SK-N-SH (cell line): ENCODE data around the gene WDR77.

Experiments
- EP300 ChIP-seq, 2 experiments: IDR thresholded peaks; 2 replicates each; pipeline versions ENCODE4 v1.4.0 to v1.6.1; 2012; ENCODE audit warnings: borderline replicate concordance in 1 of 2, low read depth in 1 of 2, low read length in 1 of 2
- FOSL2 ChIP-seq: IDR thresholded peaks from 2 replicates; pipeline ENCODE4 v1.4.0; 2012; ENCODE audit warnings: low read depth, mild to moderate bottlenecking, moderate library complexity, borderline replicate concordance
- GATA2 ChIP-seq: sonication (generic); formaldehyde crosslinking; IDR thresholded peaks from 2 replicates; pipeline ENCODE4 v1.5.0; 2020; ENCODE audit warnings: mild to moderate bottlenecking, missing genetic modification reagents
- IRF3 ChIP-seq: fragments of 150-350 bp; IDR thresholded peaks from 2 replicates; pipeline ENCODE4 v1.6.1; 2016; ENCODE audit warnings: mild to moderate bottlenecking, low read depth, low read length
- MXI1 ChIP-seq: IDR thresholded peaks from 2 replicates; pipeline ENCODE4 v1.6.1; 2012; ENCODE audit warnings: mild to moderate bottlenecking, low read depth, low read length, improper control_type of control experiment
- RCOR1 ChIP-seq: fragments of 150-350 bp; IDR thresholded peaks from 2 replicates; pipeline ENCODE4 v1.6.1; 2017; ENCODE audit warnings: antibody characterized with exemption, low read length
- SIN3A ChIP-seq: IDR thresholded peaks from 2 replicates; pipeline ENCODE4 v1.6.1; 2012; ENCODE audit warnings: low read depth, mild to moderate bottlenecking, low read length, moderate library complexity, borderline replicate concordance
- TCF12 ChIP-seq: IDR thresholded peaks from 2 replicates; pipeline ENCODE4 v1.4.0; 2012
- TEAD4 ChIP-seq: IDR thresholded peaks from 2 replicates; pipeline ENCODE4 v1.4.0; 2012; ENCODE audit warnings: mild to moderate bottlenecking, borderline replicate concordance; ENCODE audit not compliant: insufficient read depth
- USF2 ChIP-seq: fragments of 150-350 bp; IDR thresholded peaks from 2 replicates; pipeline ENCODE4 v1.6.1; 2017; ENCODE audit warnings: antibody characterized with exemption, low read length, low read depth, borderline replicate concordance
- TF ChIP-seq, protein P1 (sequence below): IDR thresholded peaks from 2 replicates; pipeline ENCODE4 v1.4.0; 2012; ENCODE audit warnings: low read depth, borderline replicate concordance
- TF ChIP-seq, protein P2 (sequence below): fragments of 200-600 bp; sonication (generic); IDR thresholded peaks from 2 replicates; pipeline ENCODE4 v1.6.1; 2017; ENCODE audit warnings: antibody characterized with exemption, mild to moderate bottlenecking, moderate library complexity
- TF ChIP-seq, protein P3 (sequence below): IDR thresholded peaks from 2 replicates; pipeline ENCODE4 v1.4.0; 2012; ENCODE audit warnings: low read depth, borderline replicate concordance
- TF ChIP-seq, protein P4 (sequence below): IDR thresholded peaks from 2 replicates; pipeline ENCODE4 v1.6.1; 2012; ENCODE audit warnings: mild to moderate bottlenecking, low read depth, low read length, moderate library complexity

- TF ChIP-seq, protein P1, sequence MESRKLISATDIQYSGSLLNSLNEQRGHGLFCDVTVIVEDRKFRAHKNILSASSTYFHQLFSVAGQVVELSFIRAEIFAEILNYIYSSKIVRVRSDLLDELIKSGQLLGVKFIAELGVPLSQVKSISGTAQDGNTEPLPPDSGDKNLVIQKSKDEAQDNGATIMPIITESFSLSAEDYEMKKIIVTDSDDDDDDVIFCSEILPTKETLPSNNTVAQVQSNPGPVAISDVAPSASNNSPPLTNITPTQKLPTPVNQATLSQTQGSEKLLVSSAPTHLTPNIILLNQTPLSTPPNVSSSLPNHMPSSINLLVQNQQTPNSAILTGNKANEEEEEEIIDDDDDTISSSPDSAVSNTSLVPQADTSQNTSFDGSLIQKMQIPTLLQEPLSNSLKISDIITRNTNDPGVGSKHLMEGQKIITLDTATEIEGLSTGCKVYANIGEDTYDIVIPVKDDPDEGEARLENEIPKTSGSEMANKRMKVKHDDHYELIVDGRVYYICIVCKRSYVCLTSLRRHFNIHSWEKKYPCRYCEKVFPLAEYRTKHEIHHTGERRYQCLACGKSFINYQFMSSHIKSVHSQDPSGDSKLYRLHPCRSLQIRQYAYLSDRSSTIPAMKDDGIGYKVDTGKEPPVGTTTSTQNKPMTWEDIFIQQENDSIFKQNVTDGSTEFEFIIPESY: no peak
- TF ChIP-seq EP300 (IDR thresholded peaks at IDR 0.05; ENCODE audit: borderline replicate concordance in 1 of 2, low read depth in 1 of 2, low read length in 1 of 2) (no peak), SIN3A (no peak), USF2 (no peak), IRF3 (no peak), RCOR1 (no peak), TCF12 (no peak), GATA2 (CRISPR knock-in tag) (no peak), TEAD4 (no peak), MXI1 (no peak), FOSL2 (no peak)
- TF ChIP-seq, protein P2, sequence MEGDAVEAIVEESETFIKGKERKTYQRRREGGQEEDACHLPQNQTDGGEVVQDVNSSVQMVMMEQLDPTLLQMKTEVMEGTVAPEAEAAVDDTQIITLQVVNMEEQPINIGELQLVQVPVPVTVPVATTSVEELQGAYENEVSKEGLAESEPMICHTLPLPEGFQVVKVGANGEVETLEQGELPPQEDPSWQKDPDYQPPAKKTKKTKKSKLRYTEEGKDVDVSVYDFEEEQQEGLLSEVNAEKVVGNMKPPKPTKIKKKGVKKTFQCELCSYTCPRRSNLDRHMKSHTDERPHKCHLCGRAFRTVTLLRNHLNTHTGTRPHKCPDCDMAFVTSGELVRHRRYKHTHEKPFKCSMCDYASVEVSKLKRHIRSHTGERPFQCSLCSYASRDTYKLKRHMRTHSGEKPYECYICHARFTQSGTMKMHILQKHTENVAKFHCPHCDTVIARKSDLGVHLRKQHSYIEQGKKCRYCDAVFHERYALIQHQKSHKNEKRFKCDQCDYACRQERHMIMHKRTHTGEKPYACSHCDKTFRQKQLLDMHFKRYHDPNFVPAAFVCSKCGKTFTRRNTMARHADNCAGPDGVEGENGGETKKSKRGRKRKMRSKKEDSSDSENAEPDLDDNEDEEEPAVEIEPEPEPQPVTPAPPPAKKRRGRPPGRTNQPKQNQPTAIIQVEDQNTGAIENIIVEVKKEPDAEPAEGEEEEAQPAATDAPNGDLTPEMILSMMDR: no peak
- TF ChIP-seq, protein P3, sequence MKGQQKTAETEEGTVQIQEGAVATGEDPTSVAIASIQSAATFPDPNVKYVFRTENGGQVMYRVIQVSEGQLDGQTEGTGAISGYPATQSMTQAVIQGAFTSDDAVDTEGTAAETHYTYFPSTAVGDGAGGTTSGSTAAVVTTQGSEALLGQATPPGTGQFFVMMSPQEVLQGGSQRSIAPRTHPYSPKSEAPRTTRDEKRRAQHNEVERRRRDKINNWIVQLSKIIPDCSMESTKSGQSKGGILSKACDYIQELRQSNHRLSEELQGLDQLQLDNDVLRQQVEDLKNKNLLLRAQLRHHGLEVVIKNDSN: no peak
- TF ChIP-seq, protein P4, sequence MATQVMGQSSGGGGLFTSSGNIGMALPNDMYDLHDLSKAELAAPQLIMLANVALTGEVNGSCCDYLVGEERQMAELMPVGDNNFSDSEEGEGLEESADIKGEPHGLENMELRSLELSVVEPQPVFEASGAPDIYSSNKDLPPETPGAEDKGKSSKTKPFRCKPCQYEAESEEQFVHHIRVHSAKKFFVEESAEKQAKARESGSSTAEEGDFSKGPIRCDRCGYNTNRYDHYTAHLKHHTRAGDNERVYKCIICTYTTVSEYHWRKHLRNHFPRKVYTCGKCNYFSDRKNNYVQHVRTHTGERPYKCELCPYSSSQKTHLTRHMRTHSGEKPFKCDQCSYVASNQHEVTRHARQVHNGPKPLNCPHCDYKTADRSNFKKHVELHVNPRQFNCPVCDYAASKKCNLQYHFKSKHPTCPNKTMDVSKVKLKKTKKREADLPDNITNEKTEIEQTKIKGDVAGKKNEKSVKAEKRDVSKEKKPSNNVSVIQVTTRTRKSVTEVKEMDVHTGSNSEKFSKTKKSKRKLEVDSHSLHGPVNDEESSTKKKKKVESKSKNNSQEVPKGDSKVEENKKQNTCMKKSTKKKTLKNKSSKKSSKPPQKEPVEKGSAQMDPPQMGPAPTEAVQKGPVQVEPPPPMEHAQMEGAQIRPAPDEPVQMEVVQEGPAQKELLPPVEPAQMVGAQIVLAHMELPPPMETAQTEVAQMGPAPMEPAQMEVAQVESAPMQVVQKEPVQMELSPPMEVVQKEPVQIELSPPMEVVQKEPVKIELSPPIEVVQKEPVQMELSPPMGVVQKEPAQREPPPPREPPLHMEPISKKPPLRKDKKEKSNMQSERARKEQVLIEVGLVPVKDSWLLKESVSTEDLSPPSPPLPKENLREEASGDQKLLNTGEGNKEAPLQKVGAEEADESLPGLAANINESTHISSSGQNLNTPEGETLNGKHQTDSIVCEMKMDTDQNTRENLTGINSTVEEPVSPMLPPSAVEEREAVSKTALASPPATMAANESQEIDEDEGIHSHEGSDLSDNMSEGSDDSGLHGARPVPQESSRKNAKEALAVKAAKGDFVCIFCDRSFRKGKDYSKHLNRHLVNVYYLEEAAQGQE: no peak
Measured at GRCh38 chr1:111444031-111444430, 5.0 kb downstream of the WDR77 start.
